ENCODE measurements around the gene PCDHA13.
"Not testable (repeated sequence)": the region's sequence is repeated elsewhere in the genome, so short reads cannot be mapped to it uniquely, and the experiment has no call there.

Gene PCDHA13

GRCh38 chr5:140881889-140882590, at the start of gene PCDHA13:
PCDHA13 (plus strand) TSS chr5:140882124; CDS start chr5:140882269, 145 bp downstream.
- DNase-seq, result no peak

GRCh38 chr5:140833993-140834392, 47.9 kb upstream of the PCDHA13 start, which contains the start of gene PCDHA7:
PCDHA7 (plus strand) TSS chr5:140834269; CDS start chr5:140834384, 115 bp downstream.
- DNase-seq, result no peak

- DNase-seq, result not testable (repeated sequence)
These were observed 47.4 kb upstream of the PCDHA13 start for GRCh38 chr5:140834439-140835008.

DNA sequence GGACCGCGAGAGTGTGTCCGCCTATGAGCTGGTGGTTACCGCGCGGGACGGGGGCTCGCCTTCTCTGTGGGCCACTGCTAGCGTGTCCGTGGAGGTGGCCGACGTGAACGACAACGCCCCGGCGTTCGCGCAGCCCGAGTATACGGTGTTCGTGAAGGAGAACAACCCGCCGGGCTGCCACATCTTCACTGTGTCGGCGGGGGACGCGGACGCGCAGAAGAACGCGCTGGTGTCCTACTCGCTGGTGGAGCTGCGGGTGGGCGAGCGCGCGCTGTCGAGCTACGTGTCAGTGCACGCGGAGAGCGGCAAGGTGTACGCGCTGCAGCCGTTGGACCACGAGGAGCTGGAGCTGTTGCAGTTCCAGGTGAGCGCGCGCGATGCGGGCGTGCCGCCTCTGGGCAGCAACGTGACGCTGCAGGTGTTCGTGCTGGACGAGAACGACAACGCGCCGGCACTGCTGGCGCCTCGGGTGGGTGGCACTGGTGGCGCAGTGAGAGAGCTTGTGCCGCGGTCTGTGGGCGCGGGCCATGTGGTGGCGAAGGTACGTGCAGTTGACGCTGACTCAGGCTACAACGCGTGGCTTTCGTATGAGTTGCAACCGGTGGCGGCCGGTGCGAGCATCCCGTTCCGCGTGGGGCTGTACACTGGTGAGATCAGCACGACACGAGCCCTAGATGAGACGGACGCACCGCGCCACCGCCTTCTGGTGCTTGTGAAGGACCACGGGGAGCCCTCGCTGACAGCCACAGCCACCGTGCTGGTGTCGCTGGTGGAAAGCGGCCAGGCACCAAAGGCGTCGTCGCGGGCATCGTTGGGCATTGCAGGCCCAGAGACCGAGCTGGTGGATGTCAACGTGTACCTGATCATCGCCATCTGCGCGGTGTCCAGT, 46.1 kb upstream of the PCDHA13 start:
- DNase-seq, result no peak

DNA sequence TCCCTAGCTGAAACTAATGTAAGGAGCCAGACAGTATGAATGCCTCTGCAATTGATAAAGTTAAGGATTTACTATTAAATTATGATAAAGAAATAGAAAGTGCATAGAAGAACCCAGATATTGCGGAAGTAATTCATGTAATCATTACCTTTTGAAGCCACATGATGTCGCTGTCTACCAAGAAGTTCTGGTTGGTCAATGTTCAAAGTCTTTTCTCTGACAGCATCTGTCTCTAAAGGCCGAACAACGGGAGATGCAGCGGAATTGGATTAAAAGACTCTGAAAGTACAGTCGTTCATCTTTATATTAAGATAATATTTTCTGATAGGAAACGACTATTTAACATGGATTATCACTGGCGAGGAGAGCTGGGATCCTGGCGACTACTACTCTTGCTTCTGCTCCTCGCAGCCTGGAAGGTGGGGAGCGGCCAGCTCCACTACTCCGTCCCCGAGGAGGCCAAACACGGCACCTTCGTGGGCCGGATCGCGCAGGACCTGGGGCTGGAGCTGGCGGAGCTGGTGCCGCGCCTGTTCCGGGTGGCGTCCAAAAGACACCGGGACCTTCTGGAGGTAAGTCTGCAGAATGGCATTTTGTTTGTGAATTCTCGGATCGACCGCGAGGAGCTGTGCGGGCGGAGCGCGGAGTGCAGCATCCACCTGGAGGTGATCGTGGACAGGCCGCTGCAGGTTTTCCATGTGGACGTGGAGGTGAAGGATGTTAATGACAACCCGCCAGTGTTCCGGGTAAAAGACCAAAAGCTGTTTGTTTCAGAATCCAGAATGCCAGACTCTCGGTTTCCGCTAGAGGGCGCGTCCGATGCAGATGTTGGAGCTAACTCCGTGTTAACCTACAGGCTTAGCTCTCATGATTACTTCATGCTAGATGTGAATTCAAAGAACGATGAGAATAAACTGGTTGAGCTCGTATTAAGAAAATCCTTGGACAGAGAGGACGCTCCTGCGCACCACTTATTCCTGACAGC, 40.7 kb upstream of the PCDHA13 start, which contains the start of gene PCDHA8:
TSS of gene PCDHA8 (plus strand) at position 210 of the 985 bp plus-strand sequence. CDS start at position 345, 135 bp downstream.
- no peak for DNase-seq

- no peak for DNase-seq
These were observed 38.9 kb upstream of the PCDHA13 start for GRCh38 chr5:140842798-140843733.

DNA sequence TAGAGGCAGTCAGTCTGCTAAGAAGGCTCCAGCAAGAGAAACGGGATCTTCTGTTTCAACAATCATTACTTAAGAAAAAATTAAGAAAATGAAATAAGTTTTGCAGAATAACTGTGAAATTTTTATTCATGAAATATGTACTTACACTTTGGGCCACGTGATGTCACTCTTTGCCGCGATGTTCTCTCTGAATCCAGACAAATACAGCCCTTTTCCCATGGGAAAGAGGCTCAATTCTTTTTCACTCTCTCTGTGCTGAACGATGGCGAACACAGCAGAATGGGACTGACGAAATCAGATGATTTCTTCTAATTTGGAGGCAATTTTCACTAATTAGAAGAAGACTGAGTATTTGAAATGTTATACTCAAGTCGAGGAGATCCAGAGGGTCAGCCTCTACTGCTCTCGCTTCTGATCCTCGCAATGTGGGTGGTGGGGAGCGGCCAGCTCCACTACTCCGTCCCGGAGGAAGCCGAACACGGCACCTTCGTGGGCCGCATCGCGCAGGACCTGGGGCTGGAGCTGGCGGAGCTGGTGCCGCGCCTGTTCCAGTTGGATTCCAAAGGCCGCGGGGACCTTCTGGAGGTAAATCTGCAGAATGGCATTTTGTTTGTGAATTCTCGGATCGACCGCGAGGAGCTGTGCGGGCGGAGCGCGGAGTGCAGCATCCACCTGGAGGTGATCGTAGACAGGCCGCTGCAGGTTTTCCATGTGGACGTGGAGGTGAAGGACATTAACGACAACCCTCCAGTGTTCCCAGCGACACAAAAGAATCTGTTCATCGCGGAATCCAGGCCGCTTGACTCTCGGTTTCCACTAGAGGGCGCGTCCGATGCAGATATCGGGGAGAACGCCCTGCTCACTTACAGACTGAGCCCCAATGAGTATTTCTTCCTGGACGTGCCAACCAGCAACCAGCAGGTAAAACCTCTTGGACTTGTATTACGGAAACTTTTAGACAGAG, 33.5 kb upstream of the PCDHA13 start, which contains the start of gene PCDHA9:
TSS of gene PCDHA9 (plus strand) at position 244 of the 964 bp plus-strand sequence. CDS start at position 358, 114 bp downstream.
- not testable (repeated sequence) for DNase-seq

DNA sequence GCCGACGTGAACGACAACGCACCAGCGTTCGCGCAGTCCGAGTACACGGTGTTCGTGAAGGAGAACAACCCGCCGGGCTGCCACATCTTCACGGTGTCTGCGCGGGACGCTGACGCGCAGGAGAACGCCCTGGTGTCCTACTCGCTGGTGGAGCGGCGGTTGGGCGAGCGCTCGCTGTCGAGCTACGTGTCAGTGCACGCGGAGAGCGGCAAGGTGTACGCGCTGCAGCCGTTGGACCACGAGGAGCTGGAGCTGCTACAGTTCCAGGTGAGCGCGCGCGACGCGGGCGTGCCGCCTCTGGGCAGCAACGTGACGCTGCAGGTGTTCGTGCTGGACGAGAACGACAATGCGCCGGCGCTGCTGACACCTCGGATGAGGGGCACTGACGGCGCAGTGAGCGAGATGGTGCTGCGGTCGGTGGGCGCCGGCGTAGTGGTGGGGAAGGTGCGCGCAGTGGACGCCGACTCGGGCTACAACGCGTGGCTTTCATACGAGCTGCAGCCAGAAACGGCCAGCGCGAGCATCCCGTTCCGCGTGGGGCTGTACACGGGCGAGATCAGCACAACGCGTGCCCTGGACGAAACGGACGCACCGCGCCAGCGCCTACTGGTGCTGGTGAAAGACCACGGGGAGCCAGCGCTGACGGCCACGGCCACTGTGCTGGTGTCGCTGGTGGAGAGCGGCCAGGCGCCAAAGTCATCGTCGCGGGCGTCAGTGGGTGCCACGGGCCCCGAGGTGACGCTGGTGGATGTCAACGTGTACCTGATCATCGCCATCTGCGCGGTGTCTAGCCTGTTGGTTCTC, 31.9 kb upstream of the PCDHA13 start:
- not testable (repeated sequence) for DNase-seq

GRCh38 chr5:140855772-140856674, 25.9 kb upstream of the PCDHA13 start, which contains the start of gene PCDHA10:
PCDHA10 (plus strand) TSS chr5:140855897; CDS start chr5:140856049, 152 bp downstream.
- no peak for DNase-seq

- no peak for DNase-seq
These were observed 24.5 kb upstream of the PCDHA13 start for GRCh38 chr5:140857177-140857986.

- DNase-seq, result no peak
These were observed 24.0 kb upstream of the PCDHA13 start for GRCh38 chr5:140857987-140858240.

GRCh38 chr5:140862441-140863295, 19.3 kb upstream of the PCDHA13 start:
- no peak for DNase-seq

- DNase-seq, result no peak
These were observed 13.0 kb upstream of the PCDHA13 start, which contains the start of gene PCDHA11 for GRCh38 chr5:140868721-140869554. PCDHA11 (plus strand) TSS chr5:140868957; CDS start chr5:140869104, 147 bp downstream.

- no peak for DNase-seq
These were observed 12.4 kb upstream of the PCDHA13 start for GRCh38 chr5:140869555-140869886.
